Astrocyte (in vitro differentiated cells and primary cell): ENCODE measurements around the gene LHFPL3. TPM values are rescaled to one million over a fixed set of nuclear protein-coding genes. Genes with fewer than 3 reads are reported as not detected.

Experiments used
- DNase-seq: peaks from one replicate; pipeline ENCODE4 v3.0.0-alpha.2; 2010; ENCODE audit warnings: low read depth
- FAIRE-seq: peaks from 2 replicates; lab custom pipeline; 2011; peaks lifted over from hg19 to GRCh38; lab: Jason Lieb, UNC
- H2AFZ ChIP-seq: 2 replicates; pipeline ENCODE4 v1.6.0; 2012; ENCODE audit warnings: low read depth, low read length, inconsistent platforms
- H3K27ac ChIP-seq: 2 replicates; pipeline ENCODE4 v1.5.1; 2011; ENCODE audit warnings: low read depth, low read length, inconsistent platforms
- H3K27me3 ChIP-seq: 2 replicates; pipeline ENCODE4 v1.6.0; 2011; ENCODE audit warnings: low read length, inconsistent platforms; ENCODE audit not compliant: insufficient read depth
- H3K36me3 ChIP-seq: 2 replicates; pipeline ENCODE4 v1.5.1; 2011; ENCODE audit warnings: low read length, inconsistent platforms; ENCODE audit not compliant: insufficient read depth
- H3K4me1 ChIP-seq: 2 replicates; pipeline ENCODE4 v1.5.1; 2011; ENCODE audit warnings: low read length, inconsistent platforms; ENCODE audit not compliant: insufficient read depth
- H3K4me2 ChIP-seq: 2 replicates; pipeline ENCODE4 v1.6.0; 2012; ENCODE audit warnings: low read length, inconsistent platforms
- H3K4me3 ChIP-seq: 2 replicates; pipeline ENCODE4 v1.5.1; 2011; ENCODE audit warnings: low read depth, mild to moderate bottlenecking, low read length, inconsistent platforms; ENCODE audit not compliant: insufficient read depth
- H3K79me2 ChIP-seq: 2 replicates; pipeline ENCODE4 v1.6.0; 2012; ENCODE audit warnings: mild to moderate bottlenecking, low read length, inconsistent platforms; ENCODE audit not compliant: insufficient read depth
- H3K9ac ChIP-seq: 2 replicates; pipeline ENCODE4 v1.6.0; 2012; ENCODE audit warnings: mild to moderate bottlenecking, low read length, inconsistent platforms
- H3K9me3 ChIP-seq: 2 replicates; pipeline ENCODE4 v1.5.1; 2012; ENCODE audit warnings: low read depth, mild to moderate bottlenecking, low read length, inconsistent platforms; ENCODE audit not compliant: insufficient read depth
- H4K20me1 ChIP-seq: 2 replicates; pipeline ENCODE4 v1.6.0; 2012; ENCODE audit warnings: low read length, inconsistent platforms; ENCODE audit not compliant: insufficient read depth
- H3K27ac Mint-ChIP-seq: one replicate; pipeline ENCODE4 v1.8.0; 2021; ENCODE audit warnings: mild to moderate bottlenecking, mixed read lengths; ENCODE audit not compliant: unreplicated experiment
- H3K27me3 Mint-ChIP-seq: one replicate; pipeline ENCODE4 v1.8.0; 2021; ENCODE audit warnings: low read depth, mixed read lengths; ENCODE audit not compliant: unreplicated experiment
- H3K36me3 Mint-ChIP-seq: one replicate; pipeline ENCODE4 v1.8.0; 2021; ENCODE audit warnings: low read depth, mixed read lengths; ENCODE audit not compliant: unreplicated experiment
- H3K4me1 Mint-ChIP-seq: one replicate; pipeline ENCODE4 v1.8.0; 2021; ENCODE audit warnings: low read depth, mixed read lengths; ENCODE audit not compliant: unreplicated experiment
- H3K4me3 Mint-ChIP-seq: one replicate; pipeline ENCODE4 v1.8.0; 2021; ENCODE audit warnings: mild to moderate bottlenecking, moderate library complexity, mixed read lengths; ENCODE audit not compliant: unreplicated experiment
- H3K9me3 Mint-ChIP-seq: one replicate; pipeline ENCODE4 v1.8.0; 2021; ENCODE audit warnings: mild to moderate bottlenecking, mixed read lengths; ENCODE audit not compliant: unreplicated experiment
- CTCF ChIP-seq: IDR thresholded peaks from 2 replicates; pipeline ENCODE4 v1.5.1; 2011; ENCODE audit warnings: low read depth, mild to moderate bottlenecking, inconsistent platforms, low read length, moderate library complexity; ENCODE audit not compliant: insufficient read depth
- EZH2 ChIP-seq: IDR thresholded peaks from 2 replicates; pipeline ENCODE4 v1.6.1; 2012; ENCODE audit warnings: mild to moderate bottlenecking, low read length, inconsistent platforms; ENCODE audit not compliant: insufficient read depth
- total RNA-seq: library from RNA; stranded (reverse); gene quantifications from 2 replicates; pipeline ENCODE4 v1.2.1, GENCODE V29; 2021

The LHFPL3 gene
- total RNA-seq, 1 donor from 2014 or later: not detected

GRCh38 chr7:104395162-104395561, 66.8 kb downstream of the LHFPL3 start:
- FAIRE-seq: no peak
- H2AFZ ChIP-seq: no peak overlapping the region
- H3K4me1 Mint-ChIP-seq: no peaks in the 10 kb centered on the region

GRCh38 chr7:104397442-104397841, 69.0 kb downstream of the LHFPL3 start:
- H2AFZ ChIP-seq: no peak overlapping the region
- no peaks in the 10 kb centered on the region for H3K9me3 ChIP-seq
- no peaks in the 10 kb centered on the region for H3K79me2 ChIP-seq
- H3K9me3 Mint-ChIP-seq: peaks cover 2% of the 10 kb centered on the region
- H3K9ac ChIP-seq: no peak overlapping the region
- no peaks in the 10 kb centered on the region for H4K20me1 ChIP-seq
- H3K4me2 ChIP-seq: no peak overlapping the region
- no peaks in the 10 kb centered on the region for H3K36me3 ChIP-seq
- no peak overlapping the region for H3K27ac Mint-ChIP-seq
- H3K4me3 ChIP-seq: no peak overlapping the region
- H3K4me3 Mint-ChIP-seq: no peak overlapping the region
- TF ChIP-seq EZH2 (no peak), CTCF (no peak)
- no peaks in the 10 kb centered on the region for H3K4me1 ChIP-seq
- H3K4me1 Mint-ChIP-seq: no peaks in the 10 kb centered on the region
- no peak for FAIRE-seq
- no peaks in the 10 kb centered on the region for H3K27me3 ChIP-seq
- no peaks in the 10 kb centered on the region for H3K27me3 Mint-ChIP-seq
- H3K27ac ChIP-seq: no peak overlapping the region
- H3K36me3 Mint-ChIP-seq: no peaks in the 10 kb centered on the region
- DNase-seq: no peak

More at GRCh38 chr7:104395162-104395561, 66.8 kb downstream of the LHFPL3 start:
- Histone ChIP-seq H3K9me3 (no peaks in the 10 kb centered on the region), H3K4me2 (no peak overlapping the region), H3K4me1 (no peaks in the 10 kb centered on the region), H3K9ac (no peak overlapping the region), H3K27ac (no peak overlapping the region), H3K4me3 (no peak overlapping the region), H4K20me1 (no peaks in the 10 kb centered on the region), H3K79me2 (no peaks in the 10 kb centered on the region), H3K27me3 (no peaks in the 10 kb centered on the region), H3K36me3 (no peaks in the 10 kb centered on the region)
- Mint-ChIP-seq H3K9me3 (peaks cover 3% of the 10 kb centered on the region), H3K27me3 (no peaks in the 10 kb centered on the region), H3K4me3 (no peak overlapping the region), H3K36me3 (no peaks in the 10 kb centered on the region), H3K27ac (no peak overlapping the region)
- no peak for TF ChIP-seq CTCF
- no peak for TF ChIP-seq EZH2
- DNase-seq: no peak

GRCh38 chr7:104408371-104408770, 80.0 kb downstream of the LHFPL3 start:
- Histone ChIP-seq H2AFZ (no peak overlapping the region), H3K36me3 (no peaks in the 10 kb centered on the region), H3K4me3 (no peak overlapping the region), H3K4me2 (no peak overlapping the region), H3K9me3 (no peaks in the 10 kb centered on the region), H3K27me3 (no peaks in the 10 kb centered on the region), H4K20me1 (no peaks in the 10 kb centered on the region), H3K9ac (no peak overlapping the region), H3K79me2 (no peaks in the 10 kb centered on the region), H3K27ac (no peak overlapping the region), H3K4me1 (no peaks in the 10 kb centered on the region)
- Mint-ChIP-seq H3K36me3 (no peaks in the 10 kb centered on the region), H3K4me3 (no peak overlapping the region), H3K27me3 (peaks cover 2% of the 10 kb centered on the region), H3K27ac (no peak overlapping the region), H3K9me3 (no peaks in the 10 kb centered on the region), H3K4me1 (peaks cover 4% of the 10 kb centered on the region)
- DNase-seq (no peak), FAIRE-seq (no peak)
- TF ChIP-seq EZH2 (no peak), CTCF (no peak)
